ENCODE measurements around the gene ABTB2. TPM values are rescaled to one million over a fixed set of nuclear protein-coding genes. Genes with fewer than 3 reads are reported as not detected.

Gene ABTB2
- total and polyA plus RNA-seq, 2 of the 8 experiments (the other 6 are each of a cell fraction or from before 2014, with no cell fraction given), result 7.7 to 10.2 TPM

GRCh38 chr11:34252651-34253050 lies 105.2 kb downstream of the ABTB2 start:
- no peak overlapping the region for H4K91ac ChIP-seq (replicated peaks; ENCODE audit: insufficient read length, low read length)
- no peak overlapping the region for H3K56ac ChIP-seq (replicated peaks; ENCODE audit: insufficient read length, low read depth, low read length)
- H3K4me2 ChIP-seq (ENCODE audit: insufficient read depth in 1 of 2, low read depth in 2 of 2, low read length in 2 of 2), result no peak overlapping the region
- CTCF ChIA-PET (ENCODE audit: partially characterized antibody), result interaction anchor here (0.9 to 5.9 kb wide), 6 partner anchors 10 to 105 kb away, joined by 3 to 36 read pairs (median 4); partner anchors contain the start of gene ABTB2
- H2BK5ac ChIP-seq (ENCODE audit: low read depth, low read length), result no peak overlapping the region
- H2BK15ac ChIP-seq (ENCODE audit: low read length), result no peak overlapping the region
- no peak overlapping the region for H3K14ac ChIP-seq (ENCODE audit: insufficient read length)
- FAIRE-seq, result no peak
- no peak overlapping the region for H3K4ac ChIP-seq (replicated peaks; ENCODE audit: insufficient read length, low read depth, low read length)
- POLR2A ChIA-PET (ENCODE audit: partially characterized antibody), result interaction anchor here (0.6 to 1.5 kb wide), 2 partner anchors 11 to 18 kb away, joined by 3 to 4 read pairs; no protein-coding TSS in a partner anchor
- peaks cover 0 to 6% (median under 1%) of the 10 kb centered on the region in 4 experiments; a peak in 4 of 7 replicates for H3K4me1 ChIP-seq (replicated peaks in 1 of 4; ENCODE audit: control insufficient read depth in 3 of 4, insufficient read depth in 4 of 4, low read length in 3 of 4)
- no peak overlapping the region for H2AK5ac ChIP-seq (ENCODE audit: low read depth, low read length)
- no peaks in the 10 kb centered on the region for H3K27me3 ChIP-seq (replicated peaks in 1 of 4; ENCODE audit: control insufficient read depth in 3 of 4, extremely low read depth in 1 of 4, insufficient read depth in 3 of 4, low read length in 3 of 4)
- no peak overlapping the region for H4K5ac ChIP-seq (ENCODE audit: insufficient read length, low read depth, low read length)
- H3K79me1 ChIP-seq (ENCODE audit: low read depth, low read length), result no peaks in the 10 kb centered on the region
- H3K18ac ChIP-seq (ENCODE audit: extremely low read depth, low read length), result no peak overlapping the region
- WGBS, 2 experiments (ENCODE audit: extremely low coverage in 1 of 2, insufficient coverage in 1 of 2, insufficient read length in 1 of 2, insufficient replicate concordance in 2 of 2, low coverage in 1 of 2, low lambda C conversion rate in 2 of 2, missing lambda C conversion rate in 1 of 2), result 85% methylated on average over 3 of the region's 3 CpGs; no CpG with 5 or more reads in 1 of the 2 experiments
- peaks cover 0 to 3% of the 10 kb centered on the region in 2 experiments for H4K20me1 ChIP-seq (replicated peaks in 1 of 2; ENCODE audit: control insufficient read depth in 1 of 2, insufficient read depth in 2 of 2, low read length in 2 of 2)
- H2BK20ac ChIP-seq (ENCODE audit: low read length), result no peak overlapping the region
- H2BK12ac ChIP-seq (ENCODE audit: low read depth, low read length), result no peak overlapping the region
- no peak overlapping the region for H2BK120ac ChIP-seq (replicated peaks; ENCODE audit: low read depth, low read length)
- DNase-seq (ENCODE audit: low read depth in 1 of 2, low spot score in 2 of 2), result no peak
- H3K9me3 ChIP-seq (ENCODE audit: insufficient read depth in 2 of 2, low read depth in 1 of 2, low read length in 1 of 2), result no peaks in the 10 kb centered on the region
- TF ChIP-seq RNF2 (IDR thresholded peaks at IDR 0.05; ENCODE audit: borderline replicate concordance, low read depth, low read length, missing control alignments, poor library complexity, severe bottlenecking), result no peak
- TF ChIP-seq YY1 (IDR thresholded peaks at IDR 0.05; ENCODE audit: low read depth, low read length), result no peak
- no peak for TF ChIP-seq PHF8 (conservative IDR thresholded peaks at IDR 0.05; ENCODE audit: low read depth, low read length)
- no peak for TF ChIP-seq POU5F1 (IDR thresholded peaks at IDR 0.05; ENCODE audit: low read depth, low read length)
- TF ChIP-seq SAP30 (IDR thresholded peaks at IDR 0.05; ENCODE audit: insufficient read depth, insufficient replicate concordance, low read length), result no peak
- TF ChIP-seq ATF3 (IDR thresholded peaks at IDR 0.05; ENCODE audit: insufficient read depth, low read depth, low read length), result no peak
- TF ChIP-seq E2F6 (IDR thresholded peaks at IDR 0.05), result no peak
- no peak for TF ChIP-seq ASH2L (IDR thresholded peaks at IDR 0.05; ENCODE audit: low read length)
- no peak for TF ChIP-seq TEAD4 (IDR thresholded peaks at IDR 0.05; ENCODE audit: low read depth, low read length)
- TF ChIP-seq CREB1 (IDR thresholded peaks at IDR 0.05), result no peak
- H3K9ac ChIP-seq (replicated peaks in 1 of 4; ENCODE audit: extremely low read depth in 1 of 4, low read depth in 3 of 4, low read length in 3 of 4), result no peak overlapping the region
- no peak overlapping the region for H3K27ac ChIP-seq (ENCODE audit: low read depth, low read length)
- H3K36me3 ChIP-seq (ENCODE audit: control insufficient read depth in 2 of 4, insufficient read depth in 4 of 4, low read length in 3 of 4), result no peaks in the 10 kb centered on the region
- no peak overlapping the region for H3K23ac ChIP-seq (ENCODE audit: insufficient read length)
- H3K79me2 ChIP-seq (ENCODE audit: control insufficient read depth in 1 of 2, insufficient read depth in 2 of 2, low read length in 2 of 2), result no peaks in the 10 kb centered on the region
- no peaks in the 10 kb centered on the region for H3K23me2 ChIP-seq (ENCODE audit: low read depth, low read length)
- no peak overlapping the region for H2AFZ ChIP-seq (ENCODE audit: low read length)
- no peak overlapping the region for H3K4me3 ChIP-seq (ENCODE audit: extremely low read depth in 1 of 4, insufficient read depth in 2 of 4, low read depth in 3 of 4, low read length in 4 of 4)
- H4K8ac ChIP-seq (ENCODE audit: extremely low read depth, insufficient read depth, low read length), result no peak overlapping the region
